NCI-H748 treated with DMSO at 0.1 percent for 48 hours (cell line): ENCODE measurements around the gene EPHB2.
"Not testable (repeated sequence)": the region's sequence is repeated elsewhere in the genome, so short reads cannot be mapped to it uniquely, and the experiment has no call there.

ENCODE experiments used
- DNase-seq: peaks from one replicate; lab custom pipeline; 2025; lab: John Stamatoyannopoulos, UW

EPHB2 gene

GRCh38 chr1:22838965-22839364 is 128.3 kb downstream of the EPHB2 start:
- DNase-seq, result no peak

GRCh38 chr1:22839806-22840205 is 129.2 kb downstream of the EPHB2 start:
- DNase-seq, result no peak

DNA sequence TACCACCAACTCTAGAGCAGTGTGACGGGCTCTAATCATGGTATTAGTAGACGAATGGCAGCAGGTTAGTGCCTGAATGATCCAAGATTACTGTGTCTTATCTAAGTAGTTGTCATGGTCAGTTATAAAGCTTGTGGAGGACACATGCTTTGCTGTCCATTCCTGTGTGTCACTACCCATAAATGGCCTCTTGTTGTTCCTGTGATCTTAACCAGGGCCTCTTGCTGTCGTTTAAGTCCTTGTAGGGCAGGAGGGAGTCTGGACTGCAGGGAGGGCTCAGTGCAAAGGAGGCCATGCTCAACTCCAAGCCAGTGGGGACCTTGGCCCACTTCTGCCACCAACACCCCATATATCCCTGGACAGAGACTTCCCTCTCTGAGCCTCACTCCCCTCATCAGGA is 130.5 kb downstream of the EPHB2 start:
- DNase-seq, result no peak

DNA sequence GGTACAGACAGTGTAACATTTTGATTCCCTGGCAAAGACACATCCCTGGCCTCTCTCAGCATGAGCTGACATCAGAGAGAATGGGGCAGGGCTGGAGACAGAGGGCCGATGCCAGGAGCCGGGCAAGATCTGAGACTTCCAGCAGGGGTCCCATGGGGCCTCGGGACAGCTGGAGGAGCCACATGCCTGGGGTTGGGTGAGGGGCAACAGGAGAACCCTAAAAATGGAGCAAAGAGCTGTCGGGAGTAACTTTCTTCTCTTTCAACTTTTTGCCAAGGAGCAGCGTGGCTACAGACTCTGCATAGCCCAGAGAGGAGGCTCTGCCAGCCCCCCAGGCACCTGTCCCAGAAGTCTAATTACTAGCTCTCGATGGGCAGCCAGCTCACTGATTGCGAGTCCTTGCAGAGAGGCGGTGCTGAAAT is 131.2 kb downstream of the EPHB2 start:
- DNase-seq, result no peak

DNA sequence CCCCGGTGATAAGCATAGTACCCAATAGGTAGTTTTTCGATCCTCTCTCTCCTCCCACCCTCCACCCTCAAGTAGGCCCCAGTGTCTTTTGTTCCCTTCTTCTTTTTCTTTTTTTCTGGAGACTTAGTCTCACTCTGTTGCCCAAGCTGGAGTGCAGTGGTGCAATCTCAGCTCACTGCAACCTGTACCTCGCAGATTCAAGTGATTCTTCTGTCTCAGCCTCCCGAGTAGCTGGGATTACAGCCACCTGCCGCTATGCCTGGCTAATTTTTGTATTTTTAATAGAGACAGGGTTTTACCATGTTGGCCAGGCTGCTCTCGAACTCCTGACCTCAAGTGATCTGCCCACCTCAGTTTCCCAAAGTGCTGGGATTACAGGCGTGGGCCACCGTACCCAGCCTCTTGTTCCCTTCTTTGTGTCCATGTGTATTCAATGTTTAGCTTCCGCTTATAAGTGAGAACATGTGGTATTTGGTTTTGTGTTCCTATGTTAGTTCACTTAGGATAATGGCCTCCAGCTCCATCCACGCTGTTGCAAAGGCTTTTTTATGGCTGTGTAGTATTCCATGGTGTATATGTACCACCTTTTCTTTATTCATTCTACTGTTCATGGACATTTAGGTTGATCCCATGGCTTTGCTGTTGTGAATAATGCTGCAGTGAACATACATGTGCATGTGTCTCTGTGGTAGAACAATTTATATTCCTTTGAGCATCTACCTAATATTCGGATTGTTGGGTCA is 133.0 kb downstream of the EPHB2 start:
- DNase-seq, result not testable (repeated sequence)

DNA sequence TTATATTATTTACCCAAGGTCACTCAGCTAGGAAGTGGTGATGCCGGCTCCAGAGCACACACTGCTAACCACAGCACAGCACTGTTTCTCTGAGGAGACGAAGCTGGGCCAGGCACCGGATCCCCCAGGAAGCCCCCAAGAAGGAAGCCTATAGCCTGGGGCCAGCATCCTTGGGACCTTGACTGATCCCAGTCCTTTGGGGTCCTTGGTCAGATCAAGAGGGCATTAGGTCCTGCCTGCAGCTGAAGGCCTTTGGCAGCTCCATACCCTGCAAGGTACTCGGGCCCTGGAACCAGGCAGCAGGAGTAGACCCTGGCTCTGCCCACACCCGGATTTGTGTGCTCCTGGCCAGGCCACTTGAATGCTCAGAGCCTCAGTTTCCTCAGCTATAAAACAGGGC is 134.0 kb downstream of the EPHB2 start:
- no peak for DNase-seq

GRCh38 chr1:22845398-22845935 is 134.8 kb downstream of the EPHB2 start:
- DNase-seq, result no peak

DNA sequence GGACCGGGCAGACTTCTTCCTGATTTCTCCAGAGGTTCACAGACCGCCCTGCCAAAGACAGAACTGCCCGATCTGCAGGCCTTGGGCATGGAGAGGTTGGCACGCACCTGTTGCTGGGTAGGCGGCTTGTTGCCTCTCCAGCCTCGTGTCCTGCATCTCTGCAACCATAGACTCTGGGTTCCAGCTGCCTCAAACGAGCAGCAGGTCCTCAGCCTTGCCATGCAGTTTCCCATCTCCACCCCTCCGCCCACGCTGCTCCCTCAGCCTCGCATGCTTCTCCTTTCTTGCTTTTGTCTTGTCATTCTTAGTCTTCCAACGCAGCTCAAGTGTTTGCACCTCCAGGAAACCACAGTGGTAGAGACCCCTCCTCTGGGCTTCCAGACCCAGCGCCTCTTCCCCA is 135.8 kb downstream of the EPHB2 start:
- no peak for DNase-seq

DNA sequence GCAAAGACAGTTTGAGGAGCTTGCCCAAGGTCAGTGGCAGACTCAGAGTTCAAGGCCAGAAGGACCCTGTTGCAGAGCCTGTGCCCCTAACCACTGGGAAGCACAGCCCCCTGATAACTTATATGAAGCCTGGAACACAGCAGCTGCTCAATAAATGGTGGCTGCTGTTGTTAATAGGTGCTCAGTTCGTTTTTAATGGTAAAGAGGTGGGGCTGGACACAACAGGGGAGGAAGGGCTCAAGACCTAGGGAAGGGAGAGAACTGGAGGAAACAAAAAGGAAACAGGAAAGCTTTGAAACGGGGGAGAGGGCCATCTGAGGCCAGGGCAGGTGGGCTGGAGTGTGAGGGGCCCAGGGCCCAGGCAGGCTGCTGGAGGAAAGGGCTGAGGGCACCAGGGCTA is 136.6 kb downstream of the EPHB2 start:
- no peak for DNase-seq

- no peak for DNase-seq
These were observed 137.1 kb downstream of the EPHB2 start for GRCh38 chr1:22847709-22848108.

GRCh38 chr1:22848405-22848804 is 137.8 kb downstream of the EPHB2 start:
- no peak for DNase-seq

DNA sequence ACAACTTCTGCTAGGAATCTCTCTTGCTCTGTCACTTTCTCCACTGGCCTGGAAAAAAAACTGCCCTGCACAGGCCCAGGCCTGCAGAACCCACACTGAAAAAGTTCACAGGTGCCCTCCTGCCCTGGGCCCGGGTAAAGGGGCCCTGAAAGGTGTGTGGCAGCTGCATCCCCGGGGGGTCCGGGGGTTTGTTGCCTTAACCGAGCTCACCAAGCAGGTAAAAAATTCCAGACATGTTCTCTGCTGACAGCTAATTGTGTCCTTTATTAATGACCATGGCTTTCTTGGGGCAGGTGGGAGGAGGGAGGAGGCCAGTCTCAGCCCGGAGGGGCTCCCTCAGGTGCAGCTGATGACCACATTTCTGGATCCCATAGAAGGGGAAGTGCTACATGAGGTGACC is 139.1 kb downstream of the EPHB2 start:
- no peak for DNase-seq

DNA sequence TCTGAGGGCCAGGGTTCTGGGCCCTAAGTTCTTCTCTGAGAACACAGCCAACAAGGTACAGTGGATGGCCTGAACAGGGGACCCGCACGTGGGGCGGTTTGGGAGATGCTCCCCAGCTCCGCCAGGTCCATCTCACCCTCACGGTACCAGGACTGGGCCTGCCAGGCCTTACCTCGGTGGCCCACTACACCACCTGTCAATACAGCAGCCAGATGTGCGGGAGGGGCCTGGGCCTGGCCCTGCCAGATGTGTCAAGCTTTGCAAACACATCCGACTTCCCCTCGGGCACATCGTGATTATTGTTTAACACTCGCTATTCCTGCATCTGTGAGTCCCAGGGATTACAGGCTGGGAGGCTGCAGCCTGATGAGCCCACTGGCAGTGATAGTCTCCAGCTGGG is 139.6 kb downstream of the EPHB2 start:
- no peak for DNase-seq

DNA sequence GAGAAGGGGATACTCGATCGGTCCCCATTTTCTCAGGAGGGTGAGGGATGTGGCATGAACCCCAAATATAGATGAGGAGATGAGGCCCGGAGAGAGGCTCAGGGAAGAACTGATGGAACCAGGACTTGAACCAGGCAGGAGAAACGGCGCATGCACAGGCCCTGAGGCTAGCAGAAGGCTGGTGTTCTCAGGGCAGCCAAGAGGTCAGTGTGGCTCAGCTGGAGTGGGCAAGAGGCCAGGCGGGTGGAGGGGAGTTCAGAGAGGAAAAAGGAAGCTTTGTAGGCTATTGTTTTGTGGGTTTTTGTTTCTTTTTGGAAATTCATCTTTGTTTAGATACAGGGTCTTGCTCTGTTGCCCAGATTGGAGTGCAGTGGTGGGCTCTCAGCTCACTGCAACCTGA is 140.0 kb downstream of the EPHB2 start:
- DNase-seq, result no peak

GRCh38 chr1:22851517-22851916 is 140.9 kb downstream of the EPHB2 start:
- DNase-seq, result no peak

DNA sequence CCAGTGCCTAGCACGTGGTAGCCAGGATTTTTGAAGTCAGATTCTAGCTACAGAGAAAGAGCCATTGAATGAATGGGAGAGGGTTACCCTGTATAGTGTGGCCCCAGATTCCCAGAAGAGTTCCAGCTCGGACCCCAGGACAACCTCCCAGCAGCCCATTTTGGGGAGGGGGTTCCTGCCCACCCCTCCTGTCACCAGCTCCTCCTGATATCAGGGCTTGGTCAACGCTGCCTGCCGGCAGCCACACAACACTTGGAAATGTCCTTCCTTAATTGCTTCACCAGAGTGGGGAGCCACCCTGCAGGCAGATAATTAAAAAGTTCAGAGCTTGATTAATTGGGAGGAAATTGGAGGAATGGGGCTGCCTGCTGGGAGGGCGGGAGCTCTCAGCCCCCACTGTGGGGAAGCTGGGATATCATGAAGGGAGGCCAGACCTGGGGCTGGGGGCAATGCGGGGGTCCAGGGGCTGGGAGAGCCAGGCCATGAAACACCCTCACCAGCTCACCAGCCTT is 141.6 kb downstream of the EPHB2 start:
- no peak for DNase-seq

GRCh38 chr1:22853651-22854185 is 143.1 kb downstream of the EPHB2 start:
- DNase-seq, result no peak

DNA sequence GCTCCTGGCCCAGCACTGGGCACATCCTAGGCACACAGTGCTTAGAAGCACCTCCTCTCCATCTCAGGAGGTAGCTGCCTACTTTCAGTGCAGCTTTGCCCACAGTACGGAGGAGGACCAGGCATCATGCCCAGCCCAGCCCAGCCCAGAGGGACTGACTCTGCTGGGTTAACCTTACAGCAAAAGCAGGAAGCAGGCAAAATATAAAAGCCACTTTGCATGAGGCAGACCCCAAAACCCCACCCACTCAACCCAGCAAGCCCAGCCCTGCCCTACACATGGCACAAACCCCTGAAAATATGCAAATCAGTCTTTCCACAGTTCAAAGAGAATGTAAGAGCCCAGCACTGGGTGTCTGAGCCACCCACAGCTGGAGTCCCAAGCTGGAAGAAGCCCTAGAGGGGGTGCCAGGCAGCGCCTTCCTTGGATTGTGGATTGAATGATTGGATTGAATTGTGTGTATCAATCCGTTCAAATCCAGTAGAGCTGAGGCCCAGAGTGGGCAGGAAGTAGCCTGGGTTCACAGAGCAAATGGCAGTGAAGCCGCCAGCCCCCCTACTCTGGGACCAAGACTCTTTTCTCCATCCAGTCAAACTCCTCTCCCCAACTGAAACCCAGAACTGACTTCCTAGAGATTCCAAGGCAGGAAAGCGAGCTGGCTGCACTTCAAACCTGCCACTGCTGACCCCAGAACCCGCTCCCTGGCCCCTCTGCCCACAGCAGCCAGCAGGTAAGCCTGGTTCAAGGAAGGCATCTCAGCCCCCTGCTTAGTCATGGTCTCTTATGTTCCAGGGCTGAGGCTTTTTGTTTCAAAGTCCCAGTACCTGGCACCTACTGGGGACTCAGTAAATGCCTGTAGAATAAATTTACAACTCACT is 144.3 kb downstream of the EPHB2 start:
- DNase-seq, result no peak

DNA sequence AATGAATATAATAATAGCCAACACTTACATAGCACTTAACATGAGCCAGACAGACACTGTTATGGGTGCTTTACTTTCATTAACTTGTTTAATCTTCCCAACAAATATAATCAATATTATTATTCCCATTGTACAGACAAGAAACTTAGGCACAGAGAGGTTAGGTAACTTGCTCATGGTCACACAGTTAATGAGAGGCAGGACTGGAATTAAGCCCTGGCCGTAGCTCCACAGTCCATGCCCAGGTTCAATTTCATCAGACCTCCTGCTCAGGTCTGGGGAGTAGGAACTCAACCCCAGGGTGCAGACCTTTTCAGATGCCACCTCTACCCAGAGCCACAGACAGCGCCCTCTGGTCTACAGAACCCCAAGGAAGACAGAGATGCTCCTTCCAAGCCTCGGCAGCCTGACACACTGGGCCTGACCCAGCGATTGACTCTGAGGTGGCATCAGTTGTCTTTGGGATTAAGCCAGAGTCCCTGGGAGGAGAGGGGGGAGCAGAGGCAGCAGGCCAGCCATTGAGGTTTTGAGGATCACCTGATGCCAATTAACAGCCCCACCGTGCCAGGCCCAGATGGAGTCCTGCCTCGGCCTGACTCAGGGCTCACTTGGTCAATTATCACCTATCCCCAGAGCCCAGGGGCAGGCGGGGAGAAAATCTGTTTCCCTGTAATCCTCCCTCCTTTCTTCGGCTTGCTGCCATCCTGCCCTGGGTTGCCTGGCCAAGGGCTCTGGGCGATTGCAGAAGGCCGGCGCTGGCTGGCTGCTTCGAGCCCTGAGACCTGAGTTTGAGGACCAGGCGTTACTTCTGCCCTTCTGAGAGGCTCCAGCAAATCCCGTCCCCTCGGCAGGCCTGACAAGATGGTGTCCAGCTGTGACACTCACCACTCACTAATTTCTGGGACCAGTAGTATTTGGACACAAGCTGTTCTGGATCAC is 145.3 kb downstream of the EPHB2 start:
- no peak for DNase-seq

DNA sequence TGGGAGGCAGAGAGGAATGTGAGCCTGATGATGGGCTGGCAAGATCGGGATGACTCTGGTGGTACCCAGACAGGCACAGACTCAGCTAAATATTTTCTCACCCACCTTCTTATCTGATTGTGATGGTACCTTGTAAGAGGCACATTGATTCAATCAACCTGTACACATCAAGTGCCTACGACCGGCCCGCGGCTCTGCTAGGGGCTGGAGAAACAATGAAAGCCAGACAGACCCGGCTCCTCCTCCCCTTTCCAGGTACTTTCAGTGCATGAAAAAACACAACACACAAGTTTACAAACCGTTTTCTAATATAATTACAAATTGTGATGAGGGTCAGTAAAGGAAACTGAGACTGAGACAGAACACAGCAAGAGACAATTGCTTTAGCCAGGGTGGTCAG is 147.0 kb downstream of the EPHB2 start:
- no peak for DNase-seq

DNA sequence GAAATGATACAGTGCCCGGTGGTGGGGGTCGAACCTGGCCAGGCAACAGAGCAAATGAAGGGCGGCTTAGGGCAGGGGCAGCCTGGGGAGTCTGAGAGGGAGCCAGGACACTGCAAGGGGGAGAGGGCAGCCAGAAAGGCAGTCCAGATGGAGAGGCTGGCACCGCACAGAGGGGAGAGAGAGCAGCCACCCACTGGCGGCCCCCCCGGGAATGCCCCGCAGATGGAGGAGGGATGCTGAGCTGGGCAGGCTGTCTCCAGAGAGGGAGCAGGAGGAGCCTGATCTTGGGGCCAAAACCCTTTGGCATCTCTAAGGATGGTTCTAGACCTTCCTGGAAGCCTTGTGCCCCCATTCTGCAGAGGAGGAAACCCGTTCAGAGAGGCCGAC is 149.8 kb downstream of the EPHB2 start:
- DNase-seq, result no peak
